SIG-M5 (cell line): ENCODE results near the gene CSNK1A1L.
"Not testable (repeated sequence)": the region's sequence is repeated elsewhere in the genome, so short reads cannot be mapped to it uniquely, and the experiment has no call there.

Experiments
- DNase-seq: peaks from one replicate; lab custom pipeline; 2025; lab: John Stamatoyannopoulos, UW

Gene CSNK1A1L

GRCh38 chr13:37058910-37059847 lies 46.3 kb downstream of the CSNK1A1L start, which contains the start of gene SUPT20H:
Gene SUPT20H, minus strand, starts transcription at chr13:37059688. Its CDS starts 8,198 bp downstream, at chr13:37051490.
- peak; percentile 40 for DNase-seq

GRCh38 chr13:37056228-37056627 lies 49.2 kb downstream of the CSNK1A1L start:
- DNase-seq = not testable (repeated sequence)
